Activated T-cell treated with anti-CD3 and anti-CD28 coated beads for 48 hours (primary cell): ENCODE measurements around the gene DBNDD1.

ENCODE experiments used
- DNase-seq: peaks from one replicate; pipeline ENCODE4 v3.0.0-alpha.2; 2020; ENCODE audit warnings: low read depth

DBNDD1 gene

DNA sequence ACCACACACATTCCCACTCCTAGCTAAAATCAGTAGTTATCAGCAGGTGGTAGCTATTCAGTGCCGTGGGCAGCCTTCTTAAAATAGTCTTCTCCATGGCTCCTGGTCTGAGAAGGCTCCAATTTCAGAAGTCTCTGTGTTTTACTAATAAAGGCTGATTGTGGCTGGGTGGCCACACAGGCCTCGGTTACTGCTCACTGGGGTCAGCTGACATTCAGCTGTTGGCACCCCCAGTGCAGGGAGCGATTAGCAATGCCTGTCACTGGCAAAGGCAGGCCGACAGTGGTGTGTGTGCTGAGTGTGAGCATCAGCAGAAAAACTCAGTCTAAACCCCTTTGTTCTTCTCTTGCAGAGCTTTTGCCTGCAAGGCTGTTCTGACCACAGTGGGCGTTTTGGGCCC lies 16.6 kb upstream of the DBNDD1 start:
- no peak for DNase-seq

DNA sequence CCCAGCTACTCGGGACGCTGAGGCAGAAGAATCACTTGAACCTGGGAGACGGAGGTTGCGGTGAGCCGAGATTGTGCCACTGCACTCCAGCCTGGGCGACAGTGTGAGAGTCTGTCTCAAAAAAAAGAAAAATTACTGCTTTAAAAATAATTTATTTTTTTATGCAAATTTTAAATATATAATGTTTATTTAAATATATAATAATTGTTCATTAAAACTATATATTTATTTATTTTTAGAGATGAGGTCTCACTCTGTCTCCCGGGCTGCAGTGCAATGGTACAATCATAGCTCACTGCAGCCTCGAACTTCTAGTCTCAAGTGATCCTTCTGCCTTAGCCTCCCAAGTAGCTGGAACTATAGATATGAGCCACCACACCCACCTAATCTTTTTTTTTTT lies 15.2 kb upstream of the DBNDD1 start:
- no peak for DNase-seq

DNA sequence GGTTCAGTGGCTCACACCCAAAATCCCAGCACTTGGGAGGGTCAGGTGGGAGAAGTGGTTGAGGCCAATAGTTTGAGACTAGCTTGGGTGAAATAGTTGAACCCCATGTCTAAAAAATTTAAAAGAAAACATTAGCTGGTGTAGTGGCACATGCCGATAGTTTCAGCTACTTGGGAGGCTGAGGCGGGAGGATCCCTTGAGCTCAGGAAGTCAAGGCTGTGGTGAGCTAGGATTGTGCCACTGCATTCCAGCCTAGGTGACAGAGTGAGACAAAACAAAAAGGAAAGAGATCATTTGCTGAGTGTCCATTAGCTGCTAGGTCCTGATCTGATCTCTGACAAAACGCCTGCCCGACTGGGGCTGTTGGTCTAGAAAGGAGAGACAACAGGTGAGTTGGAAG lies 14.1 kb upstream of the DBNDD1 start:
- DNase-seq = no peak

DNA sequence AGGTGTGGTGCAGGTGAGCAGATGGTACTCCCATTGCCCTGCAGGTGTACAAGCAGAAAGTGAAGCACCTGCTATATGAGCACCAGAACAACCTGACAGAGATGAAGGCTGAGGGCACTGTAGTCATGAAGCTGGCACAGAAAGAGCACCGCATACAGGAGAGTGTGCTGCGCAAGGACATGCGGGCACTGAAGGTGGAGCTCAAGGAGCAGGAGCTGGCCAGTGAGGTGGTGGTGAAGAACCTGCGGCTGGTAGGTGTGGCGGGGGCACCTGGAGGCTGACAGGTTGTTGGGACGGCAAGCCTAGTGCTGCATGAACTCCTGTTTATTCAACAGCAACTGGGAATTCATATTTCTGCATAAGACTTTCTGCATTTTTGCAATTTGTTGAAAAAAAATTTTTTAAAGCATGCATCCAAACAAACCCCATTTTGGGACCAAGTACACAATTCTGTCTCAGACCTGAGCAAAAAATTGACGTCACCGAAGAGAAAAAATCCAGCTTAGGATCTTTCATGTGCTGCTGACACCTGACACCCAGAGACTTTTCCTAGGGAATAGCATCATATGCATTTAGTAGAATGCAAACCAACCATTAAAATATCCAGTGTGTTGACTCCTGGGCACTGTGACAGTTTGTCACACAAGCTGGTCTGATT lies 13.5 kb upstream of the DBNDD1 start:
- no peak for DNase-seq

DNA sequence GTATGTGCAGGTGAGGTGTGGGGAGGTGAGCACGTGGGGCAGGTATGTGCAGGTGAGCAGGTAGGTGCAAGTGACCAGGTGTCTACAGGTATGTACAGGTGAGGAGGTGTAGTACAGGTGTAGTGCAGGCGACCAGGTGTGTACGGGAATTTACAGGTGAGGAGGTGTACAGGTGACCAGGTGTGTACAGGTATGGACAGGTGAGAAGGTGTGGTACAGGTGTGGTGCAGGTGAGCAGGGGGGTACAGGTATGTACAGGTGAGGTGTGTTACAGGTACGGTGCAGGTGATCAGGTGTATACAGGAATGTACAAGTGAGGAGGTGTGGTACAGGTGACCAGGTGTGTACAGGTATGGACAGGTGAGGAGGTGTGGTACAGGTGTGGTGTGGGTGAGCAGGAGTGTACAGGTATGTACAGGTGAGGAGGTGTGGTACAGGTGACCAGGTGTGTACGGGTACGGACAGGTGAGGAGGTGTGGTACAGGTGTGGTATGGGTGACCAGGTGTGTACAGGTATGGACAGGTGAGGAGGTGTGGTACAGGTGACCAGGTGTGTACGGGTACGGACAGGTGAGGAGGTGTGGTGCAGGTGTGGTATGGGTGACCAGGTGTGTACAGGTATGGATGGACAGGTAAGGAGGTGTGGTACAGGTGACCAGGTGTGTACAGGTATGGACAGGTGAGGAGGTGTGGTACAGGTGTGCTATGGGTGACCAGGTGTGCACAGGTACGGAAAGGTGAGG lies 12.8 kb upstream of the DBNDD1 start:
- no peak for DNase-seq

DNA sequence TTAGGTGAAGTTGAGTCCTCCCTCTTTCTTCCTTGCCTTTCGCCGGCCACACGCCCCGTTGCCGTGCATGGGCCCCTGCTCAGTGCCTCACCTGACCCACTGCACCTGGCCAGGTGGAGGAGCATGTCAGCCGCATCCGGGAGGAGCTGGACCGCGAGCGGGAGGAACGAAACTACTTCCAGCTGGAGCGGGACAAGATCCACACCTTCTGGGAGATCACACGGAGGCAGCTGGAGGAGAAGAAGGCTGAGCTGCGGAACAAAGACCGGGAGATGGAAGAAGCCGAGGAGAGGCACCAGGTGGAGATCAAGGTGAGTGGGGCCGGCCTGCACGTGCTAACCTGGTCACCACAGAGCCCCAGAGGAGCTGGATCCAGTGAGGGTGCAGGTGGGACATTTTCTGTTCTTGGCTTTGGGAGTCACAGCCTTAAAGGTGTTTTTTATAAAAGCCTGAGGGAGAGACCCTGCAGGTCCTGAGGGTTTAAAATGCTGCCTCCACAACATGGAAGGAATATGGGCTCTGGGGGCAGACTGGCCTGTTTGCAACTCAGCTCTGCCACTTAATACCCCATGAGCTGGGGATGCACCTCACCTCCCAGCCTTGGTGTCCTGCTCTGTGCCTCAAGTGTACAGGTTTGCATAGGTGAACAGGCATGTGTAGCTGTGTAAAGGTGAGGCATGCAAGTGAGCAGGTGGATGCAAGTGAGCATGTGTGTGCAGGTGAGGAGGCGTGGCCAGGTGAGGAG lies 12.1 kb upstream of the DBNDD1 start:
- DNase-seq = no peak

DNA sequence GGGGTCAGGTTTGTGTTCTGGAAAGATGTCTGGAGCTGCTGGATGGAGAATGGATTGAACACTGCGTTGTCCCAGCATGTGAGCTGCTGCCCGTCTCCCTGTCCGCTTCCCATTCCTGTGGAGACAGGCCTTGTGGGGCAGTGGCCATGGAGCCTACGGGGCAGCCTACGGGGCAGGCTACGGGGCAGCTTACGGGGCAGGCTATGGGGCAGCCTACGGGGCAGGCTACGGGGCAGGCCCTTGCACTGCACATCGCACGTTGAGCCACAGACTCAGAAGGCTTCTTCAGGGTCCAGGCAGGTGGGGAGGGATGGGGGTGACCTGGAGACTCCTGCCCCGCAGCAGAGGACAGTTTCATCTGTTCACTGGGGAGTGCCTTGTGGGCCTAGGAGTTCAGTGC lies 9.7 kb upstream of the DBNDD1 start:
- DNase-seq = no peak

DNA sequence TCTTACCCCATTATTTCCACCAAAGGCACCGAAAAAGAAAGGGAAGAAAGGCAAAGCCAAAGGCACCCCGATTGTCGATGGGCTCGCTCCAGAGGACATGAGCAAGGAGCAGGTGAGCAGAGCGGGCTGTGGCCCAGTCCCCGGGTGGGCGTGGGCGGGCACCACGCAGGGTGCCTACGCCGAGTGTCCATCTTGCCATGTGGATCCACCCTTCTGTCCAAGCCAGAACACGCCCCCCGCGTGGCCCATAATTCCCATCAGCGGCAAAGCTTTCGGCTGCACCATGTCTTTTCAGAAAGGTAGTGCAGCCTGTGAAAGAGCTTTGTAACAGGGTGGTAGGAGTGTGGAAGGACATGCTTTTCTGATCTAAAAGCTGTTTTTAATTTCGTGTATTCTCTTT lies 8.4 kb upstream of the DBNDD1 start:
- no peak for DNase-seq

DNA sequence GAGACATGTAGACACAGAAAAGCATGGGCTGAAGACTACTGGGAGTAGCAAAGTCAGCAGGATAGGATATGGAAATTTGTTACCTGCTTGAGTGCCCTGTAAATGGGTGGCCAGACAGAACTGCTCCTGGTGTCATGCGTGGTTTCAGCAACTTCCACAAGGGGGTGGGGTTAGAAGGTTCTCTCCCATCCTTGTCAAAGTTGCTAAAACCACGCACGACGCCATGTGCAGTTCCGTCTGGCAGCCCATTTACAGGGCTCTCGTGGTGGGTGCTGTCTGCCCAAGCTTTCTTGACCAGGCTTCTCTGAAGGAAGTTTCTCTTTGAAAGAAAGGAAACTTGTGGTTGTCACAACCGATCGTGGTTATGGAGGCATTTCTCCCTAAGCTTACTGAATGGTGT lies 6.9 kb upstream of the DBNDD1 start:
- DNase-seq = no peak

DNA sequence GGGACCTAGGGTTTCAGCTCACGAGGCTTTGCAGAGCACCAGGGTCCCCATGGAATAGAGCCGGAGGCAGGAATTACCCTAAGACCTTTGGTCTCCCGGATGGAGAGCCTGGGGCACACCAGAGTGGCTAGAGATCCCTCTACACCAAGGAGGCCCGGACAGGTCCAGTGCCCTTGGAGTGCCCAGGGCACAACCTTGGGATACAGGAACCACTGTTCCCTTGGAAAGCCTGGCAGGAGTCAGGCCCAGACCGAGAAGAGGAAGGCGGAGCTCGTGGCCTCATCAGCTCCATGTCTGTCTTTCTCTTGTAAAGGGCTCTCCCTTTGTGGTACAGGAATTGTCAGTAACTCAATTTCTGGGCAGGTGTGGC lies 3.8 kb upstream of the DBNDD1 start:
- no peak for DNase-seq

DNA sequence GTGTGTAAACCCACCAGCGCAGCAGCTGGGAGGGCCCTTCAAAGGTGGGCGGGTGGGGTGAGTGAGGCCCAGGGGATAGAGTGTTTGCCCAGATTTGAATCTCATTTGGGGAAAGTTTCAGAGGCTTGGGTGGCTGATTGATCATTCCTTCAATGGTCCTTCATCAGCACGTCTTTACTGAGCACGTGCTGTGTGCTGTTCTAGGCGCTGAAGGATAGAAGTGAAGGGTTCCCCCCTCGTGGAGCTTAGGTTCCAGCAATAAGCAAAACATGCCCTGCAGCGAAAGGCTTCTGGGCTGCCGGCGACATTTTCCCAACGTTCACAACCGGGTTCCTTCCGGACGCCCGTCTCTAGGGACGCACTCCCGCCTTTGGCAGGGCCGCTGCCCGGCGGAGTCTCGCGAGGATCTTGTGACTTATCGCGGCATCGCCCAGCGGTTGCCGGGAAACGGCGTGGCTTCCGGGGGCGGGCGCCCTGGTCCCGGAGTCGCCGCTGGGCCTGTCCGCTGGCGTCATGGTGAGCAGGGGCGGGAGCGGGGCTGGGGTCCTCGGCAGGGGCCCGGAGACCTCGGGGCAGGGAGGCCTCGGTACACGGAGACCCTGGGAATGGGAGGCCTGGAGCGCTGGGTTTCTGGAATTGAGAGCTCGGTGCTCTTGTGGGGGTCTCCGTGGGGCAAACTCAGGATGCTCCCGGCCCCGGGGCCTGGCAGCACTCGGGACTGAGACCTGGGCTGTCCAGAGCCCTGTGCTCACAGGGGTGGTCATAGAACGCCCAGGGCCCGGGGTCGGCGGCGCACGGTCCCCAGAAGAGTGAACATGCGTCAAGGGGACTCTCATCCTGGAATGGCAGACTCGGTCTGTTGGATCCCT lies 3.2 kb upstream of the DBNDD1 start:
- peak; percentile 81 for DNase-seq

DNA sequence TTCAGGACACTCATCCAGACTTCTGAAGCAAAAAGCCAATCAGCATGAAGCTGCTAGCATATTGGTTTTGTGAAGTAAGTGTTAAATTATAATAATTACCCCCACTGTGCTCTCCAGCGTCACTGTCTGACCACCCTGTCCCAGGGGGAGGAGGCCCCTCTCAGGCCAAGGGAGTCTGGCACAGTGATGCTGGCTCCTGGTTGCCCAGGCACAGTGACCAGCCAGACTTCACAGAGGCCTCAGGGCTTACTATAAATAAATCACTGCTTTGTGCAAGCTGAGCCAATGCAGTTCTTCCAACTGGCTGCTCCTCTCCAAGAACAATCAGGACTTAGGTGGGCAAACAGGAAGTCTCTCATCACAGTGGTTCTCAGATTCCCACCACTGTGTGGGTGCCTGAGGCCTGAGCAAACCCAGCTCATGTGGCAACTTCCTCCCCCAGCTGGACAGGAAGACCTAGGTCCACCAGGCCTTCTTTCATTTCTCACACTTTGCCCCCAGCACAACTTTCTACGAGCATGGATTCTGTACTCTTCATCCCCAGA lies 1.7 kb upstream of the DBNDD1 start:
- DNase-seq = no peak

DNA sequence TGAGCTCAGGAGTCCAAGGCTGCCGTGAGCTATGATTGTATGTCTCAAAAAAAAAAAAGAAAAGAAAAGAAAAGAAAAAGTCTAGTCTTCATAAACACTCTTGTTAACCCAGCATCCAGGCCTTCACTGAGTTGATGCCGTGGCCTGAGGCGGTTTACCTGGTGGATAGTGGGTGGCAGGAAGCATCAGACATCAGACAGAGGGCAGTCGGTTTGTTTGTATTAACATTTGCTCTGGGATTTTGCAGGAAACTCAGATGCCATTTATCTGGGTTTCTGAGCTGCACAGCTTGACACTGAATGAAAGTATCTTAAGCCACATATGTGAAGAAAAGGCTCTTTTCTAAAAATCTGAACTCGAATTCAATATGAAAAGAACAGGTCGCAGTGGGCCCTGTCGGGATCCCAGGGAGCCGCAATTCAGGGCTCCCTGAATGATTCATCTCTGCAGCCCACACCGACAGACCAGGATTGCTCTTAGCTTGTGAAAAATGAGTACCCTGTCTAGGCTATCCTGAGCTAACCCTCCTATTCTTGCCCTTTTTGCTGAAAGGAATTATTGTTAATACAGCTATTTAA lies 1.1 kb upstream of the DBNDD1 start:
- no peak for DNase-seq

DNA sequence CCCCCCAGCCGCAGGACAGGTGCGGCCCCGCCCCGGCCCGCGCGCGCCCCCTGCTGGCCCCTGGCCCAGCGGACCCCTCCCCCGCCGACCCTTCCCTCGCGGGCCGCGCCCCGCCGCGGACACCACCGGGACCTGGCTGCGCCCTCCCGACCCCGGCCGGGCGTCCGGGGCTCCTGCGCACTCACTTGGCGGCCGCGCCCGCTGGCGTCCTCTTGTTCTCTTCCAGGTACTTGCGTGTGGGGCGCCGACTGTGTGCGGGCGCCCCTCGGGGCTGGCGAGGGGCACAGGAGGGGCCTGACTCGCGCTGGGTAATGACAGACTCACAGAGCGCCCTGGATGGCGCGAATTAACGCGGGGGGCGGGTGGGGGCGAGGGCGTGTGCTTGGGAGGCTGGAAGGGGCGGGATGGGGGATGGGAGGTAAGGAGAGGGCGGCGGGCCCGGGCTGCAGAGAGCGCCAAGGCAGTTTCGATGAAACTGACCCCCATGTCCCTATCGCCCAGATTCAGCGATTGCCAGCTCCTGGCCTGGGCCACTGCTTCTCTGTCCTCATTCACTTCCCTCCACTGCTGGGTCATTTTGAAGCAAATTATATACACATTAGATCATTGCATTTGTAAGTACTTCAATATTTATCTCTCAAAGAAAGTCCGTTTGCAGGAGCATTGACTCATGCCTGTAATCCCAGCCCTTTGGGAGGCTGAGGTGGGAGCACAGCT lies 445 bp upstream of the DBNDD1 start:
- DNase-seq = peak; percentile 35

DNA sequence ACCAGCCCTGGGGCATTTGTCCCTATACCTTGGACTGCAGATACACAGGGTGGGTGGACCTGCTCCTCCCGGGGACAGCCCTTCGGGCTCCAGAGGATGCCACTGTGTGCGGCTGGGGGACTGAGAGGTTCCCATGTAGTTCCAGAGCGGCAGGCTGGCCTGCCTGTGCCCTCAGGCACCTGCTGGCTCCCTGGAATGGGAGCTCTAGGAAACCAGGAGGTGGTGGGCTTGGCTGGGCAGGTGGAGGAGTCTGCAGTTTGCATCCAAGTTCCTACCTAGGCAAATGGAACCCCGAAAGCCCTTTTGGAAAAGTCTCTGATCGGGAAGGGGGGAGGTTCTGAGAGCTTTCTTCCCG lies 982 bp downstream of the DBNDD1 start:
- DNase-seq = no peak

DNA sequence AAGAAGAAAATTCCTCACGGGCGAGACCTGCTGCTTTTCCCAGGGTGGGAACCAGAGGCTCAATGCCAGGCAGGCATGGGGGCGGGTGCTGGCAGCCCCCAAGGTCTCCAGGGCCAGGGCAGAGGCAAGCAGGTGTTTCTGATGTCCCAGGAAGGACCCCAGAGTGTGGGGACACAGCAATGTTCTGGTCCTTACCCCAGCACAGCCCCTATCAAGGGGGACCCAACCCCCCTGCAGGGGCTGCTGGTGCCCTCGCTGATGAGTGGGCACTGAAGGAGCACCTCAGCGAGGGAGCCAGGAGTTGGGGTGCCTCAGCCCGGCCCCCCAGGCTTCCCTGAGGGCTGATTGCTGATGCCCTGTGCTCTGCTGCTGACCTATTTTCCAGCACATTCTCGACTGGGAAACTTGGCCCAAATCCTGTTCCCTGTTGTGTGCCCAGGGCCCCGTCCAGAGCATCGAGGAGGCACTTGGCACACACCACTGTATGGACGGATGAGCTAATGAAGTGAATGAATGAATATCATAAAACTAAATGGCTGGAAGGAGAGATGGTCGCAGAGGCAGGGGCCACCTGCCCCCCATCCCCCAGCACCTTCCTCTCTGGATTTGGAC lies 2.8 kb downstream of the DBNDD1 start:
- no peak for DNase-seq

DNA sequence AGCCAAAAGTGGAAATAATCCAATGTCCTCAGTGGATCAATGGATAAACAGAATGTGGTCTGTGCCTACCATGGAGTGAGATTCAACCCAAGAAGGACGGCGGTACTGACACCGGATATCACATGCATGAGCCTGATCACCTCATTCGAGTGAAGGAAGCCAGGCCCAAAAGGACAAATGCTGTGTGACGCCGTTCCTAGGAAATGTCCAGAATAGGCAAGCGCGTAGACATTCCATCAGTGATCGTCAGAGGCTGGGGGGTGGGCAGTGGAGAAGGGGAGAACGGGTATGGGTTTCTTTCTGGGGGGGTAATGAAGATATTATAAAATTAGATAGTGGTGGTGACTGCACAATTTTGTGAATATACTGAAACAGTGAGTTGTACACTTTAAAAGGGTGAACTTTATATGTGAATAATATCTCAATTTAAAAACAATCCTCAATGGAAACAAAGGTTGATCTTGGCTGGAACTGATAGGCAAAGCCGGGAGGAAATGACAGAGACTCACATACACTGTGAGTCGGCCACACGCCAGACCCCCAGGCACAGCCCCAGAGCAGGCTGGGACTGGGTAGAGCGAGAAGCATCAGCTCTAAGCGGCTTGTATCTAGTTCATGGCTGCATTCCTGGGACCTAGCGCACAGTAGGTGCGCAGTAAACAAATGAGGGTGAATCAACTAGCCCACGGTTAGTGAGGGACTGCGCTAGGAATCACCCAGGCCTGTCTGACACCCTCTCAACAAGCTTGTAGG lies 3.5 kb downstream of the DBNDD1 start:
- DNase-seq = no peak

DNA sequence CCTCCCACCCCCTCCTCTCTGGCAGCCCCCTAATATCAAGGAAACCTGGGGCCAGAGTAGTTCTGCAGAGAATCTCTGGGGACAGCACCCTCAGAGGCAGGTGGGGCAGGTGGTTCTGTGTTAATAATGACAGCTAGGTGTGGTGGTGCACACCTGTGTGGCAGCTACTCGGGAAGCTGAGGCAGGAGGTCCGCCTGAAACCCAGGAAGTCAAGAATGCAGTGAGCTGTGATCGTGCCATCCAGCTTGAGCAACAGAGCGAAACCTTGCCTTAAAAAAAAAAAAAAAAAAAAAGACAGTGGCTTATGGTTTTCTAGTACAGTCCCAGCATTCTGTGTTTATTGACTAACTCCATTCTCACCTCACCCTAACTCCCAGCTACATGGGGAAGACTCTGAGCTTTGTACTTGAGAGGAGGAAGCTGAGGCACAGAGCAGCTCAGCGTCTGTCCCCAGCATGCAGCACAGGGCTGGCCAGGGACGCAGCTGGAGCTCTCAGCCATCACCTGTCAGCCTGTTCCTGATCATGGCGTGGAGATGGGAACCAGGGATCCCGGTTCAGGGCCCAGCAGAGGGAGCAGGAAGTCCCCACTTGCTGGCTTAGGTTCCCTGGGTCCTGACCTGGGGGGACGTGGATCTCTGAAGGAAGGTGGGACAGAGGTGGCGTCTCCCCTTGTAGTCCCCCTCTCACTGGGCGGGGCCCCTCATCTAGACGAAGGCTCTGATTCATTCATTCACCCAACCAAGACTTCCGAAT lies 6.1 kb downstream of the DBNDD1 start:
- no peak for DNase-seq

DNA sequence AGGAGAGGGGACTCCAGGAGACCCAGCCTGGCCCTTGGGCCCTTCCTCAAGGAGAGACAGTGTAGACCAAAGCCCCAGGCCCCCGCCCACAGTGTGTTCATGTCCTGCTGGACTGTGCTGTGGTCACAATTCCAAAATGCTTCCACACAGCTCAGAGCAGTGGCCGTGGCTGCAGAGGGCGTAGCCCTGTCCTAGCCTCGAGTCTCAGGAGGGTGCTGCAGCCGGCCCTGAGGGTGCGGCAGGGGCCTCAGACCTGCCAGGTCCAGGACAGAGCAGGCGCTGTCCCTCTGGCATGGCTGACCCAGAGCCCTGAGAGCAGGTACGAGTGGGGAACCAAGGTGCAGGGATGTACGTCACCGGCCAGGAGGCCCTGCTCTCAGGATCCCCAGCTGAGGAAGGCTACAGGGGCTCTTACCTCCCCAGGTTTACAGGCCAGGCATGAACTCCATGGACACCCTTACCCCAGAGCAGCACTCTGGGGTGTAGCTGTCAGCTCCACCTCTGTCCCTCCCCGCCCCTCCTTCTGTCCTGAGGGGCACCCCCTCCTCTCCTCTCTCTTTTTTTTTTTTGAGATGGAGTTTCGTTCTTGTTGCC lies 7.3 kb downstream of the DBNDD1 start:
- DNase-seq = no peak
